Left renal cortex interstitium (tissue), 4 donors: ENCODE data around the gene PRRT1B. TPM values are rescaled to one million over a fixed set of nuclear protein-coding genes. Genes with fewer than 3 reads are reported as not detected.

Source experiments
- DNase-seq, 4 donors: peaks; one replicate each; pipeline ENCODE4 v3.0.0-alpha.2; 2013; ENCODE audit warnings: low read depth in 4 of 4, low spot score in 2 of 4, missing footprints in 1 of 4
- polyA plus RNA-seq, 4 donors: library from polyadenylated mRNA; unstranded; fragments of 120-200 nt; gene quantifications; one replicate each; pipeline ENCODE4 v1.2.1, GENCODE V29; 2013; ENCODE audit not compliant: insufficient read length in 4 of 4

Gene PRRT1B
- polyA plus RNA-seq, 4 donors: 0.78 to 2.1 (median 1.1) TPM

DNA sequence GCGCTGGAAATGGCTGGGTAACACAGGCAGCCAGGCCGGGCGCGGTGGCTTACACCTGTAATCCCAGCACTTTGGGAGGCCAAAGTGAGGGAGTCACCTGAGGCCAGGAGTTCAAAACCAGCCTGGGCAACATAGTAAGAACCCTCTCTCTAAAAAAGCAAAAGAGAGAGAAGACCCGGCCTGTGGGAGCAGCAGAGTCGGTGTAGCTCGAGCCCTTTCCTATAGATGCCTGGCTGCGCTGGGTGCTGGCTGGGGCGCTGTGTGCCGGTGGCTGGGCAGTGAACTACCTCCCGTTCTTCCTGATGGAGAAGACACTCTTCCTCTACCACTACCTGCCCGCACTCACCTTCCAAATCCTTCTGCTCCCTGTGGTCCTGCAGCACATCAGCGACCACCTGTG, 23.5 kb upstream of the PRRT1B start:
- no peak for DNase-seq

DNA sequence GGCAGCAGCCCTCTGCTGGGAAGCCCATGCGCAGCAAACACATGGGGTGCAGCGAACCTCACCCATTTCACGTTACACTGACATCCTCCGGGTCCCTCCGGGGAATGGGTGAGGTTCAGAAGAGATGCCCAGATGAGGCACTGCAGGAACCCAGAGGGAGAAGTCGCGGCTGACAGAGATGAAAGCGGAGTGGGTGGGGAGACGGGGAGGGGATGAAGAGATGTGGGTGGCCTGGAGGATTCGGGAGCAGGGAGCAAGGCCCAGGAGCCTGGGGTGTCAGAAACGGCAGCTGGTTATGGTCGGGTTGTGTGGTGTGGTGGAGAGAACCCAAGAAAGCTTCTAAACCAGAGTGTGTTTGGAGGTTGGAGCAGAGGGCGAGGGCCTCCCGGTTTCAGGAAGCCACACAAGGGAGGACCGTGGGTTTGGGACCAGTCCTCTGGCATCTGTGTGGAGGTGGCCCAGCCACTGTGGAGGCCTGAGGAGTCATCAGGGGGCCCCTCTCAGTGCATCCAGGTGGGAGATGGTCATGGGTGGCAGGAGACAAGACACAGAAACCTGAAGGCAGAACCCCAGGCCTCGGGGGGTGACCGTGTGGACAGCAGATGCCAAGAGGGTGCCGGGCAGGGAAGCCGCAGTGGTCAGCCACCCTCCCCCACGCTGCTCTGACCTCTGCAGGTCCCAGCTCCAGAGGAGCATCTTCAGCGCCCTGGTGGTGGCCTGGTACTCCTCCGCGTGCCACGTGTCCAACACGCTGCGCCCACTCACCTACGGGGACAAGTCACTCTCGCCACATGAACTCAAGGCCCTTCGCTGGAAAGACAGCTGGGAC, 22.9 kb upstream of the PRRT1B start:
- DNase-seq: no peak

DNA sequence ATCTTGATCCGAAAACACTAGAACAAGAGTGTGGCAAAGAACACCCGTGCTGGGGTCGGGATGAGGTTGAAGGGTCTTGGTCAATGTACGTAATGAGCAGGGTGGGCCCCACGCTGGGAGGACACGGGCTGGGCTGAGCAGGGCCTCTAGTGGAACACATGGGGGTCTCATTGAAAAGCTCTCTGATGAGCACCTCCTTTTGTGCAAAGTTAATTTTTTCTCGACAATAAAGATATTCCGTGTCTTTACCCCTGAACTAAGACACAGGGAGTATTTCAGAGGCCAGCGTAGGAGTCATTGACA, 22.3 kb upstream of the PRRT1B start:
- no peak for DNase-seq

DNA sequence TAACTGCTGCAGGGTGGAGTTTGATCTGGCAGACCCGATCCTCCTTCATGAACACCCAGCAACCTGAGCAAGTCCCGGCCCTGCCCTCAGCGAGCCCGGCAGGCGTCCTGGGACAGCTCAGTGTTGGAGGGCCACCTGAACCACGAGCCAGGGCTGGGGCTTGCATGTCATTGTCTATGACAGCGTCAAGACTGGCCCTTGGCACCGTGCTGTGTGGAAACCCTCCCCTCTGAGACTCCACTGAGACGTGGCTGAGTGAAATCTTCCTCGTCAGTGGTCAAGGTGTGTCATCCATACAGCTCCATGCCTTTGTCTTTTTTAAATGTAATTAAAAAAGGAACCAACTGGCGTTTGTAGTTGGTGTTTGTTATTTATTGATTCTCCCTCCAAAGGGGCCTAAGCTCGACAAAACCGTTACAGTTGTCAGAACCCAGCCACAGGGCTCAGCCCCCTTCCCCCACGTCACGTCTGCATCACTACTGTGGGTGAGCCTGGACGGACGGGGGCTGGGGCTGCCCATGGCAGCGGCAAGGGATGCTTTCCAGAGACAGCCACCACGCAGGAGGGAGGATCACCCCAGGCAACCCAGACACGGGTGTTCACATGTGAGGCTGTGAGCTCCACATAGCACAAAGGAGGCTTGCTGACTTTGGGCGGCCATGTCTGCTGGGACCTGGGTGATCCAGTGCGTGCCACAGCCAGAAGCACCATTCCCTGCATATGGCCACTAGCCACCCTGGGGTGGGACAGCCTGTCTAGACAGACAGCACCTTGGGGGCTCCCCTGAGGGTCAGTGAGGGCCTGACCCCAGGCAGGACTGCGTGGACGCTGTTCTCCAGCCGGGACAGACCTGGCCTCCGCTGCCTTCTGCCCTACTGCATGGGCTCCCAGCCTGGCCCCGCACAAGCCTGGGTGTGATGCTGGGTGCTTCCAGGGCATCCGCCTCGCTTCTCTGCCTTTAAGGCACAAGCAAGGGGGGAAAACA, 21.6 kb upstream of the PRRT1B start:
- DNase-seq: no peak

DNA sequence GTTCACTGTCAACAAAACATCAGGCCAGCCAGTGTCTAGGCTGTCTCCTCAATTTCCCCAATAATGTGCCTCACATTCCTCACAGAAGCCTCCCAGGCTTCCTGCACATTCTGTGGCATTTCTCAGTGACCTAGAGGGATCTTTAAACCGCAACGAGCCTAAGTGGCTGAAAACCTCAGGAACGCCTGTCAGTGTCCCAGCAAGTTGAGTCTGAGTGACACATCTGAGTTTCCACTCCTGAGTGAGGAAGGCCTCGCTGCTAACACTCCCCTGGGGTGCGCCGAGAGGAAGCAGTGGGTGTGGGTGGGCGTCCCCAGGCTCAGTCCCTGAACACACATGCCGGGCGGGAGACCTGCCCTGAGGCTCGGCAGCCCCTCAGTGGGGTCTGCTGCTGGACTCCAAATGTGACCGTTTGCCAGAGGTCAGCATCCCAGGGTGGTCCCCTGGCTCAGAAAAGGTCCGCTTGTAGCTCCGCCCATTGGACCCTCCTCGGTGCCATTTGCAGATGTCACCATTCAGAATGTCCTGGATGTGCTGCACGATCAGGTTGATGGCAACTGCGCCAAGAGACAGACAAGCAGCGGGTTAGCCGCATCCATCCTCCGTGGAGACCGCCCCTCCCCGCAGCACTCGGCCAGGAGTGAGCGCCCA, 20.5 kb upstream of the PRRT1B start:
- DNase-seq: no peak

DNA sequence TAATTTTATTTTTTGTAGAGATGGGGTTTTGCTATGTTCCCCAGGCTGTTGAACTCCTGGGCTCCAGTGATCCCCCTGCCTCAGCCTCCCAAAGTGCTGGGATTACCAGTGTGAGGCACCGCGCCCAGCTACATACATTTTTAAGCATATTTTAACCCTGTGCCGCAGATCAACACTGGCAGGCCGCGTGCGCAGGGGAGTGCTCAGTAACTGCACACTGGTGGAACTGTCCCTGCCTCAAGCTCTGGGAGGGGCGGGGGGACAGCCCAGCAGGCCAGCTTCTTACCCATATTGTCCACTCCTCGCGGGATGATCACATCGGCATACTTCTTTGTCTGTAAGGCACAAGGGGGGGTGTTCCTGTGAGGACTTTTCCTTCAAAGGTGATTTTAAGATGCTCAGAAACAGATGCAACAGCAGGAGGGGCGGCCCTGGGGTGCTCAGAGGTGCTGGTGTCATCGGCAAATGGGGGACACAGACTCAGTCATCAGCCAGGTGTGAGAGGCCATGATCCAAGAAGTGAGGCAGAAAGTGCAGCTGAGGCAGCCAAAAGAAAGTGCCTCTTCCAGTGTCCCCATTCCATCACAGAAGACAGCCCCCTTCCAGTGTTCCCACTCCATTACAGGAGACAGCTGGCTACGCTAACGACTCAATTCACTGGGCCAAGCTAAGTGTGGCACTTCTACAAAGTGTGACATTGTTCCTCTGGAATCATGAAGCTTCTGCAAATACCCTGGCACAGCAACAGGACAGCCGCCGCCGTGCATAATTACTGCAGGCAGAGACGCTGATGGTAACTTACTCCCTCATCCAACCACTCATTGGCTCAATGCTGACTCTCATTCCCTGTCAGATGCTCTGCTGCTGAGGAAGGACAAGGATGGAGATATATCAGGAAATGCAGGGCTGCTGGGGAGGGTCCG, 19.4 kb upstream of the PRRT1B start:
- no peak for DNase-seq

DNA sequence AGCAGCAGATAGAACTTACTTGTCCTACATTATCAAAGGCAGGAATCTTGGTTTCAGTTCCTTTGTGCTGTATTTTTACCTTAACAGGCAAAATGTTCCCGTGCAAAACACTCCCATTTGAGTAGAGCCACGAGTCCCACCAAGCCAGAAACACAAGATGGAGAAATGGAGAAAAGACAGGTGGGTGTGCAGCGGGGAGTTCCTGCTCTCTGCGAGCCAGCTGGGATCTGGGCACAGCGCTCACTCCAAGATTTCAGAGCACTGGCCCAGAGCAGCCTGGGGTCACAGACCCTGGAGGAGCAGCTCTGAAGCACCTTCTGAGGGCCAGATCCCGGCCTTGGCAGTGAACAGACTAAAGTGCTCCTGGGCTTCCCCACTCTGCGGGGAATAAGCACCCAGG, 17.1 kb upstream of the PRRT1B start:
- DNase-seq: no peak

DNA sequence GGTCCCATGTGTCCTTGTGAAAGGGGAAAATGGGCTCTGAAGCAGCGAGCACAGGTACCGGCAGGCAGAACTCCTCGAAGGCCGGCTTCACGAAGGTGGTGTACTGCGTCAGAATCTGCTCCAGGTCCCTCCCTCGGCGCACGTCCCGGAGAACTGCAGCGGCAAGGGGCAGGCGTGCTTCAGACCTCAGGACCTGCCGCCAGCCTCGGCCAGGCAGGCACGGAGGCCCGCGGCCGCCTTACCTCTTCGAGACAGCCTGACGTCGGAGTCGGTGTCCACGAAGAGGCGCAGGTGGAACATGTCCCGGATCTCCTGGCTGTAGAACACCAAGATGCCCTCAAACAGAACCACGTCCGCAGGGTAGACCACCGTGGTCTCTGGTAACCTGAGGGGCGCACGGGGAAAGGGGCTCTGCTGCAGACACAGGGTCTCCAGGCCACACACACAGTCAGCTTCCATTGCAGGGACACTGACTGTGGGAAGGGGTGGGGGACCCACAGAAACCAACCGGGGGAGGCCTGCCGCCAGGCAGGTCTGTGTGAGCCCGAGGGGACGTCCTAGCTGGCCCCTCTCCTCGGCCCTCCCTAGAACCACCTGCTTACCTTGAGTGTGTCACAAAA, 16.3 kb upstream of the PRRT1B start:
- no peak for DNase-seq

DNA sequence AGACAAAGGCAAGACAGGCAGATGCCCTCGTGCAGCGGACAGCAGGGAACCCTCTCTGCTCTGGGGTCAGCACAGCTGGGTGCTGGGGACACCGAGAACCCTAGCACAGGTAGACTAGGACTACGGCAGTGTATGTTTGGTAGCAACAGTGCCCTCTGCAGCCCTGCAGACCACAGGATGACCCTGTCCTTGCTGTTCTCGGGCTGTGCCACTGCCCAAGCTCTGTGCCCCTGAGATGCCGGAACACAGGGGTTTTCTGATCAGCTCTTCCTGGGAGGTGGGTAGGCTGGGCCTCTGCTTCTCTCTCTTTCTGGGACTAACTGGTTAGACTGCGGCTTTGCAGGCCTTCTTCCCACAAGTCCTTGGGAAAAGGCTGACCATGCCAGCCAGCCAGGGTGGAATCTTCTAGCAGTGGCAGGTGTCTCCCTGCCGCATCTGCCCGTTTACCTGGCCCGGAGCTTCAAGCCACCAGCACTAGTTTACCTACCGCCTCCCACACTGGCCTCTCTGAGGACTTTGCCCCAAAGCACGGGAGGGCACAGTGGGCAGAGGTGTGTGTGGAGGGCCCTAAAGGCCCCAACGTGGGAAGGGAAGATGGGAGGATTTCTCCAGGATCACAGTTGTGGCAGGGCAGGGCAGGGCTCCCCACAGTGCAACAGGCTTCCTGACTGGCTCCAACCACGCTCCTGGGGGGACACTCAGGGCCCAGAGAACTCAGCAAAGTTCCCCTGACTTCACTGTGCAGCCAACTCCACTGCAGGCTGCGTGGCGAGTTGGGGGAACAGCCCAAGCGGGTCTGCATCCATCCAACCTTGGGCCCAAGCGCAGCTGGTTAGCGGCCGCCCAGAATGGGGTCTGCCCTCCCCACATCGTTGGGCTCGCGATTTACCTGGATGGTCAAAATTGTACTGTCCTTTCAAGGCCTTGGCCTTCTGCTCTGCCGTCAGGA, 15.5 kb upstream of the PRRT1B start:
- DNase-seq: no peak

DNA sequence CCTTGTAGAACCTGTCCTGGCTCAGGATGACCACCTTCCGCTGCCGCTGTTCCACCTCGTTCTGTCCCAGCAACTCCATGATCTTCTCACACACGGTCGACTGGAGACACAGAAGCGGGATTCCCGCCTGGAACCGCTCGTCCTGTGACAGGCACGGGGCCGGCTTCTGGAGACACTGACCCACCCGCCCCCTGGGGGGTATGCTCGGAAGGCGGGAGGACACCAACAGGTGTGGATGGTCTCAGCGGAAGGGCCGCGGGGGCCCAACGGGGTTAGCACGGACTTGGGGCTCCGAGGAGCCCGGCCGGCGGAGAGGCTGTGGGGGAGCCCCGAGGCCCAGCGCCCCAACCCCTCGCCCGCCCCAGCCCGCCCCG, 14.8 kb upstream of the PRRT1B start:
- no peak for DNase-seq

DNA sequence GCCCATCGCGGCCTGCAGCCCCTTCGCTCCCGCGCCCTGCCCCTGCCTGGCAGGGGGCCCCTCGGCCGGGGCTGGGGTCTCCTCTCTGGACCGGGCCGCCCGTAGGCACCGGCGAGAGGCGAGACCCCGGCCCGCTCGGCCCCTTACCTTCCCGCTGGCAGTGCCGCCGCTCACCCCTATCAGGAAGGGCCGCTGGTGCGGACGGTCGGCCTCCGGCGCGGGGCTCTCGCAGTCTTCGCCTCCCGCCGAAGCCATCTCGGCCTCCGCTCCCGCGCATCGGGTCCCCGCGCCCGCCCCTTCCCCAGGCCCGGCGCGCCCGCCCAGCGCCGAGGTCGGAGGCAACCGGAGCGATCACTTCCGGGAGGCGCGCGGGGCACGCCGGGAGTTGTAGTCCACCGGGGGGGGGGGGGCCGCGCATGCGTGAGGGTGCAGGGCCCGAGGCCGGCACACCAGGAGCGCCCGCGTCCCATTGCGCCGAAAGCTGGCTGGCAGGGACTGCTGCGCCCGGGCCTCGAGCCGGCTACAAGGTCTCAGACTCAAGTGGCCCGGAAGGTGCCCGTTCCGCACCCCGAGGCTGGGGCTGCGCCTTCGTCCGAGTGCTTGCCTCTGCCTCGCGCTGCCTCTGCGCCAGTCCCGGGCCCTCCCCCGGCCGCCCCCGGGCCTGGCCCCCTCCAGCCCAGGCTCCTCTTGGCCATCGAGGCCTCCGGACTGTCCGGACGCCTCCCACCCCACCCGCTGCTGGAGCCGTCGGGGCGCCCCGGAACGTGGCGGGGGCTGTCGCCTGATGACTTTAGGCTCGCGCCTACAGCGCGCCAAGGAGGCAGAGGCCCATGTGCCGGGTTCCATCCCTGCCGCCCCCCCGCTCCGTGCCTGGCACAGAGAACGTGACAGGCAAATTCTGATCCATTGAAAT, 14.1 kb upstream of the PRRT1B start, which contains the start of gene UCK1:
Gene UCK1, minus strand, starts transcription at position 344 of the 913 bp plus-strand sequence. Its CDS starts 89 bp downstream, at position 255.
- DNase-seq: peak in 2 of 4 donors; percentile 74 to 77

DNA sequence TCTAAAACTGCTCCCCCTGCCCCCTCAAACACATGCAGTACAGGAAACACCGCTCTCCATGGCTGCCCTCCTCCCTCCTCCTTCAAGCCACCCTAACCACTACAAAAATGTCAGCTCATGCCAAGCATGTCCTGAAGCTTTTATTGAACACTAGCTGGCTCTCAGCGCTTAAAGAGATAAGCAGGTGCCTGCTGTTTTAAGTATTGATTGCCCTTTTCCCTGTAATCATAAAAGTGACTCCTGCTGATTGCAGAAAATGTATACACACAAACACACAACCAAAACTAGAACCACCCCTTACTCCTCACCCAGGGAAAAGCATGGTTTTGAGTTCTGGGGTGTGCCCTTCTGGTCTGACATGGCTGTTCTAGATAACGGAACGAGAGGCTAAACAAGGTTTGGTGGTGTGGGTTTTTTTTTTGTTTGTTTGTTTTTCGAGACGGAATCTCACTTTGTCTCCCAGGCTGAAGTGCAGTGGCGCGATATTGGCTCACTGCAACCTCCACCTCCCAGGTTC, 10.5 kb upstream of the PRRT1B start:
- DNase-seq: no peak

DNA sequence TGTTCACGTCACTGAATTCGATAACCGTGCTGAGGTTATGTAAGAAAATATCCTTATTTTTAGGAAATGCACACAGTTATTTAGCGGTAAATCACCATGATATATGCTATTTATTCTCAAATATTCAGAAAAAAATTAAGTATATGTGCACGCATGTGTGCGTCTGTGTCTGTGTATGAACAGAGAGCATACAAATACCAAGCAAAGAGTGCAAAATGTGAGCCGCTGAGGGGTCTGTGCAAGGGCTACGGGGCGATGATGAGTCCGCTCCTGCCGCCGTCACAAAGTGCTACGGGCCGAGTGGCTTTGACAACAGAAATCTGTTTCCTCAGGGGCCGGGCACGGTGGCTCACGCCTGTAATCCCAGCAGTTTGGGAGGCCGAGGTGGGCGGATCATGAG, 7.4 kb upstream of the PRRT1B start:
- no peak for DNase-seq

DNA sequence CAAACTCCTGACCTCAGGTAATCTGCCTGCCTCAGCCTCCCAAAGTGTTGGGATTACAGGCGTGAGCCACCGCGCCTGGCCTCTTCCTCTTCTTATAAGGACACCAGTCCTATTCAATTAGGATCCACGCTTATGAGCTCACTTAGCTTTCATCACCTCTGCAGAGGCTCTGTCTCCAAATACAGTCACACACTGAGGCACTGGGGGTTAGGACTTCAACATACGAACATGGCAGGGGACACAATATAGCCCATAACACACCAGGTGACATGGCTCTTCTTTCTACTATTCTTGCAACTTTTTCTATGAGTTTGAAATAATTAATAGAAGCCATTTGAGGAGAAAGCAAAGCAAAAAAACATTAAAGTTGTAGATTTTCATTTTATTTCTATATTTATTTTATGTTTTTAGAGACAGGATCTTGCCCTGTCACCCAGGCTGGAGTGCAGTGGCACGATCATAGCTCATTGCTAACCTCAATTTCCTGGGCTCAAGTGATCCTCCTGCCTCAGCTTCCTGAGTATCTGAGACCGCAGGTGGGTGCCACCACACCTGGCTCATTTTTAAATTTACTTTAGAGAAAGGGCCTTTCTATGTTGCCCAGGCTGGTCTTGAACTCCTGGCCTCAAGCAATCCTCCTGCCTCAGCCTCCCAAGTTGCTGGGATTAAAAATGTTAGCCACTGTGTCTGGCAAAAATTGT, 6.0 kb upstream of the PRRT1B start:
- DNase-seq: no peak

DNA sequence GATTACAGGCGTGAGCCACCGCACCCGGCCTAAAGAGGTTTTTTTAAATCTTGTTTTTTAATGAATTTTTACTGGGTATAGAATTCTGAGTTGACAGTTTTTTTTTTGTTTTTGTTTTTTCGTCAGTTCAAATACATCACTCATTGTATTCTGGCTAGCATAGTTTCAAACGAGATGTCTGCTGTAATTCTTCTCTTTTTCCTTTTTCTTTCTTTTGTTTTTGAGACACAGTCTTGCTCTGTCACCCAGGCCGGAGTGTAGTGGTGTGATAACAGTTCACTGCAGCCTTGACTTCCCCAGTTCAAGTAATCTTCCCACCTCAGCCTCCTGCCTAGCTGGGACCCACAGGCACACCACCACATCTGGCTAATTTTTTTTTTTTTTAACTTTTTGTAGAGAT, 2.2 kb upstream of the PRRT1B start:
- DNase-seq: no peak

DNA sequence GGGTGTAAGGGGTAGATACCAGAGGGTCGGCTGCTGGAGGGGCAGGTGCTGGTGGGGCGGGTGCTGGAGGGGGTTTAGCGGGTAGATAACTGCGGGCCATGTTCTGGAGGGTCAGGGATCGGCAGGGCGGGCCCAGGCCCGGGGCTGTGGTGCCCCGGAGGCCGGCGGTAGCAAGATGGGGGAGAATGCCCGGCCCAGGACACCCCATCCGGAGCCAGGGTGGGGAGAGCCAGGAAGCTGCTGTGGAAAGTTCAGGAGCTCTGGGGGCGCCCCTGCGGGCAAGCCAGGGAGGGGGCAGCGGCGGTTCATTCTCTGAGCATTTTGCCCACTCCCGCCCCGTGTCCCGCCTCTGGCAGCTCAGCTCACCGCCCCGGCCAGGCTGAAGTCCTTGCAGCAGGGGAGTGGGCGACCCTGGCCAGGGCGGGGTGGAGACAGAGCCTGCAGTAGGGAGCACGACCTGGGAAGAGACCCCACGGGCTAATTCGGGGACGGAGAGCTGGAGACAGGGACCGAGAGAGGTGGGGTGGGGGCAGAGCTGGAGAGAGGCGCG, 538 bp downstream of the PRRT1B start:
- DNase-seq: no peak
